ENCODE data around the gene FAM3C.

Gene FAM3C

DNA sequence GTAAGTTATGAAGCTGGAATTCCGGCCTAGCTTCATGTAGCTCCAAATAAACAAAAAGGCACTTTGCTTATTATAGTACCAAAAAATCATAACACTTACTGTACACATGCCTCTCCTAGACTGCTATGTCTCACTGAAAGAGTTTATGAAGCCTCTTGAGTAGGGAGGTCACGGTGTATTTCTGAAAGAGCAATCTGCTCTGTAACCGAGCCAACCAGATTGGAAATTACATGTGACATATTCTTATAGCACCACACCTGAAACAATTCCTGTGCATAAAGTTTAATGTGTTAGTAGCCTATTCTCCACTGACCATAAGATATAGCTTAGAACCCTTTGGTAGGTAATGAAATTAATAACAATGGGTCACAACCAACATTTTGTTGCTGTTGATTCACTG is 1.3 kb upstream of the FAM3C start:
- peaks cover 2% of the 10 kb centered on the region for H3K9me3 Mint-ChIP-seq
- peaks cover 22% of the 10 kb centered on the region for H3K36me3 Mint-ChIP-seq (ENCODE audit: low read depth)
- no peak for DNase-seq
- peaks cover 27% of the 10 kb centered on the region for H3K4me1 Mint-ChIP-seq (ENCODE audit: low read depth)
- H3K27ac Mint-ChIP-seq = no peak overlapping the region
- no peak overlapping the region for H3K4me3 Mint-ChIP-seq
- no peaks in the 10 kb centered on the region for H3K27me3 Mint-ChIP-seq

DNA sequence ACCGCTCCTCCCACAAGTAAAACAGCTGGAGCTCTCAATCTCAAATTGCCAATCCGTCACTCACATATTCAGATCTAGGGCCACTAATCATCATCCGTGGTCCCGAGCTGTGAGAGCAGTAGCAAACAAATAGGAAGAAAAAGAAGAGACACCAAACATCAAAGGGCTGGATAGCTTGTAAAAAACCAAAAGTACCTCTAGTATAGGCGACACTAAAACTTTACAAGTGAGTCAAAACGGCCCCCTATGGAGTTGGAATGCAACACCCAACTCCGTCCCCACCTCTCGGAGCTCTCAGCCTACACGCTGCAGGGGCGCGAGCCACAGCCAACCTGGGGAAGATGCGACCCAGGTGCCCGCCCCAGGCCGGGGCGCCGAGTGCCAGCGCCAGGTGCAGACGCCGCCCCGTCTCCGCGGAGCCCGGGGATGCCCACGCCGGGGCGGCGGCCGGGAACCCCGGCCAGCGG is 581 bp downstream of the FAM3C start:
- peaks cover 2% of the 10 kb centered on the region for H3K9me3 Mint-ChIP-seq
- peak overlapping the region; percentile 94 for H3K27ac Mint-ChIP-seq
- H3K36me3 Mint-ChIP-seq (ENCODE audit: low read depth) = peaks cover 33% of the 10 kb centered on the region

DNA sequence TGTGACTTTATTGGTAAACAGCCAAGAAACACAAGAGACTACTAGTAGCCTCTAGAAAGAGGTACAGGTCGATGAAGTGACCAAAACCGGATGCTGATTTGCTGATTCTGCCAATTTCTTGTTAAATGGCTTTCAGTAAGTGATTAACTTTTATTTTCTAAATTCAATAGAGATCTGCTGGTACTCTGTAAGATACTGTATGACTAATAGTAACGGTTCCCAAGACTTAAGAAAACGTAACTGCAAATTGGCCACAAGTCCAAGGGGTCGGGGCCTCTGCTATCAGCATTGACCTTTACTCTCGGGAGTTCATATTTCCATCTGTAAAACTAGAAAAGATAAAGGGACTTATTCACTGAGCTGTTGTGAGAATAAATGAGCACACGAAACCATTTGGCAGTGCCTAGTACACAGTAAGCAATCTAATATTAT is 1.4 kb downstream of the FAM3C start:
- peaks cover 51% of the 10 kb centered on the region for H3K4me1 Mint-ChIP-seq (ENCODE audit: low read depth)
- no peak for DNase-seq

More for the DNA sequence above, 581 bp downstream of the FAM3C start:
- Mint-ChIP-seq H3K27me3 (no peaks in the 10 kb centered on the region), H3K4me1 (ENCODE audit: low read depth) (peaks cover 43% of the 10 kb centered on the region), H3K4me3 (peak overlapping the region; percentile 89)
- DNase-seq = no peak

DNA sequence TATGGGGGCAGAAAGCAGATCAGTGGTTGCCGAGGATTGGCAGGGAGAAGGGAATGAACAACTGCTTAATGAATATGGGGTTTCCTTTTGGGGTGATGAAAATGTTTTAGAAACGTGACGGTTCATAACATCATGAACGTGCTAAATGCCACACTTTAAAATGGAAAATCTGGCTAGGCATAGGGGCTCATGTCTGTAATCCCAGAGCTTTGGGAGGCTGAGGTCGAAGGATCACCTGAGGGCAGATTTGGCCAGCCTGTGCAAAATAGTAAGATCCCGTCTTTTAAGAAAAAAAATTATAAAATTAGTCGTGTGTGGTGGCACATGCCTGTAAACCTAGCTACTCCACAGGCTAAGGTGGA is 3.1 kb downstream of the FAM3C start:
- Mint-ChIP-seq H3K36me3 (ENCODE audit: low read depth) (peaks cover 34% of the 10 kb centered on the region), H3K9me3 (peaks cover 2% of the 10 kb centered on the region), H3K4me1 (ENCODE audit: low read depth) (peaks cover 68% of the 10 kb centered on the region), H3K4me3 (no peak overlapping the region), H3K27me3 (no peaks in the 10 kb centered on the region), H3K27ac (no peak overlapping the region)
- no peak for DNase-seq

More for the DNA sequence above, 1.4 kb downstream of the FAM3C start:
- Mint-ChIP-seq H3K4me3 (peak overlapping the region; percentile 61), H3K9me3 (peaks cover 2% of the 10 kb centered on the region), H3K27ac (peak overlapping the region; percentile 20), H3K27me3 (no peaks in the 10 kb centered on the region), H3K36me3 (ENCODE audit: low read depth) (peaks cover 33% of the 10 kb centered on the region)

DNA sequence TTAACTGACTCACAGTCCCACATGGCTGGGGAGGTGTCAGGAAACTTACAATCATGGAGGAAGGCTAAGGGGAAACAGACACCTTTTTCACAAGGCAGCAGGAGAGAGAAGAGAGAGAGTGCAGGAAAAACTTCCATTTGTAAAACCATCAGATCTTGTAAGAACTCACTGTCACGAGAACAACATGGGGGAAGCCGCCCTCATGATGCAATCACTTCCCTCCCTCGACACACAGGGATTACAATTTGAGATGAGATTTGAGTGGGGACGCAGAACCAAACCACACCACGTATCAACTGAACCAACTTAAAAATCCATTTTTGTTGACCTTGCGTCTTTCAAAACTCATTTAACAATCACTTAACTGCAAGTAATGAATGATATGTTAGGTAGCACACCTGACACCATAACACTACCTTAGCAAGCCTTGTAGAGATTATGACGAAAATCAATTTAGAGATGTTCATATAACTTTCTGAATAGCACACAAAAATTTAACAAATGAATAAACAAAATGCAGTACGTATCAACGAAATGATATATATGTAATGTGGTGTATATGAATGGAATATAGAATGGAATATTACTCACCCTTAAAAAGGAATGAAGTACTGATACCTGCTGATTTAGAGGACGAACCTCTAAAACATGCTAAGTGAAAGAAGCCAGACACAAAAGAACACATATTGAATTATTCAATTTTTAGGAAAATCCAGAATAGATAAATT is 3.7 kb downstream of the FAM3C start:
- Mint-ChIP-seq H3K27ac (no peak overlapping the region), H3K36me3 (ENCODE audit: low read depth) (peaks cover 34% of the 10 kb centered on the region), H3K27me3 (no peaks in the 10 kb centered on the region), H3K9me3 (peaks cover 2% of the 10 kb centered on the region), H3K4me1 (ENCODE audit: low read depth) (peaks cover 71% of the 10 kb centered on the region), H3K4me3 (no peak overlapping the region)
- DNase-seq = no peak

DNA sequence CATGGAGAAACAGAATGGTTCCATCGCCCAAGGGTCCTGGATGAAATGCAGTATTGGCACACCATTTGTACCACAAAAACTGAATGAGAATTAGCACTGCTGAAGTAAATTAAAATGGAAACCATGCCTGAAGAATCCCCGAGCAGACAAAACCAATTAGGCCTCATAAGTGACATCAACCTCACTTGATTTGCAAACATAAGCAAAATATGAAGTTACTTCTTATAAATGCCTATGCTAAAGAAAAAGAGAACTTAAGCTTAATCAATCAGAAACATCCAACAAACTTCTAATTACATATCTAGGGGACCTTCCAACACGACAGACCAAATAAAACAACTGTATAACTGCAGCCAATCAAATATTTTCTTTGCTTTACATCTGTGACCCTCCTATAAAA is 4.4 kb downstream of the FAM3C start:
- DNase-seq = no peak
- Mint-ChIP-seq H3K36me3 (ENCODE audit: low read depth) (peaks cover 38% of the 10 kb centered on the region), H3K4me1 (ENCODE audit: low read depth) (peaks cover 74% of the 10 kb centered on the region), H3K27me3 (no peaks in the 10 kb centered on the region), H3K9me3 (peaks cover 2% of the 10 kb centered on the region), H3K27ac (no peak overlapping the region), H3K4me3 (no peak overlapping the region)

DNA sequence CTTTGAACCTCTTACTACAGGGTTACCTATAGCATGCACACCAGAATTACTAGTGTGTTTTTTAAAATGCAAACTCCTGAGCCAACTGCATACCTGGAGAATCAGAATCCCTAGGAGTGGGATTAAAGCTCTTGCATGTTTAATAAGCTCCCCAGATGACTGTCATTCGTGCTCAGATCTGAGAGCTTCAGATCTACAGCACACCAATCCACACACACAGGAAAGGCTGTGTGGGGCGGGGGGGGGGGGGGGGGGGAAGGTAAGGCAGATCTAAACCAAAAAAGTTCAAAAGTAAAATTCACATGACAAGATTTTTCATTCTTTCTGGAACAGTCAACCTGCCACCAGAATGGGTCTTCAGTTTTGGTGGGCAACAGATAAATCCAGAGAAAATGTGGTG is 5.5 kb downstream of the FAM3C start:
- Mint-ChIP-seq H3K27me3 (no peaks in the 10 kb centered on the region), H3K27ac (no peak overlapping the region), H3K4me1 (ENCODE audit: low read depth) (peaks cover 81% of the 10 kb centered on the region), H3K9me3 (peaks cover 2% of the 10 kb centered on the region), H3K36me3 (ENCODE audit: low read depth) (peaks cover 35% of the 10 kb centered on the region), H3K4me3 (no peak overlapping the region)
- no peak for DNase-seq

DNA sequence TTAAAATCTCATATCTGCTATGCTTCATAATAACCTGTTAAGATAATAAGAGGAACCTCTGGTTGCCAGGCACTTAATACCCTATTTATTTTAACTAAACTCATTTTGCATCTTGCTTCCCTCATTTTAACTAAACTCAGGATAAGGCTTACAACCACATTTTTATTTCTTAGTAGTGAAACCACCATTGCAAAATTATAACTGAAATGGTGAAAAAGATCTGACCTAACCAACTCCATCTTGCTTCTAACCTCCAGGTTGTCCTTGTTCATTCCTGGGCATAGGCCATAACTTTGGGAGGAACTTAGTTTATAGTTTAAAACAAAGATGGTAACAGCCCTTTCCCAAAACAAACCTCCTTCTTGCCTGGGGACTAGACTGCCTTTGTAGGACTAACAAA is 6.0 kb downstream of the FAM3C start:
- peaks cover 86% of the 10 kb centered on the region for H3K4me1 Mint-ChIP-seq (ENCODE audit: low read depth)
- peaks cover 2% of the 10 kb centered on the region for H3K9me3 Mint-ChIP-seq
- no peak for DNase-seq
- no peak overlapping the region for H3K27ac Mint-ChIP-seq
- H3K36me3 Mint-ChIP-seq (ENCODE audit: low read depth) = peaks cover 33% of the 10 kb centered on the region
- H3K27me3 Mint-ChIP-seq = no peaks in the 10 kb centered on the region
- H3K4me3 Mint-ChIP-seq = no peak overlapping the region

DNA sequence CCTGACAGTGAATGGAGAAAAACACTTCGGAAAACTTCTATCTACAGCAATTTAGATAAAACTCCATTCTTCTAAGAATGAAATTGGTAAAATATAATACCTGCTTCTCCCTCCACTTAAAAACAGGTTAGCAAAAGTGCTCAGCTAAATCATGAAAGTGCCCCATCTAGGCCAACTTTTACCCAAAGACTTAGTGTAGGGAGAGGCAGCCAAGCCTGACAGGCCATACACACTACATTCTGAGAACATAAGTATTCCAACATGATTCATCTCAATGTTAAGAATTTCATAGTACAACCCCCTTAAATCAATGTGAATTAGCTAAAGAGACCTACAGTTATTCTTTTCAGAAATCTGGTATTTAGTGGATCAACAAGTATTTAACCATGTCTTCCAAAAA is 7.2 kb downstream of the FAM3C start:
- Mint-ChIP-seq H3K27me3 (no peaks in the 10 kb centered on the region), H3K4me3 (no peak overlapping the region), H3K36me3 (ENCODE audit: low read depth) (peaks cover 29% of the 10 kb centered on the region), H3K27ac (no peak overlapping the region), H3K4me1 (ENCODE audit: low read depth) (peaks cover 88% of the 10 kb centered on the region), H3K9me3 (peaks cover 2% of the 10 kb centered on the region)
- DNase-seq = no peak

DNA sequence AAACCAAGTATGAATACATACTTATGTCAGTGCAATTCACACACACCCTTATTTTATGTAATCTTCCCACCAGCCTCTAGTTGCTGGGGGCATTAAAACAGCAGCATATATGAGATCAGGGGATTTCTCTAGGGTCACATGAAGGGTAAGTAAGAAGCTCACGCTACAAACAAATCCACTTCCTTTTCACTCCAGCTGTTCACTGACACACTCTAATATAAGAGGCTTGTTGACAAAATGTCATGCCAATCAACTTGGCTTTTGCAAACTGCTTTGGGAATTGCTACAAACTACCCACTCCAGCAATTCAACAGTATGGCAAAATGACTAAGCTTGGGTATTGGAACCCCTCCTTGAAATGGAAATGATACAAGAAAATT is 10.3 kb downstream of the FAM3C start:
- Mint-ChIP-seq H3K27ac (no peak overlapping the region), H3K27me3 (no peaks in the 10 kb centered on the region), H3K4me3 (no peak overlapping the region), H3K9me3 (no peaks in the 10 kb centered on the region), H3K4me1 (ENCODE audit: low read depth) (peaks cover 80% of the 10 kb centered on the region), H3K36me3 (ENCODE audit: low read depth) (peaks cover 35% of the 10 kb centered on the region)
- DNase-seq = no peak

DNA sequence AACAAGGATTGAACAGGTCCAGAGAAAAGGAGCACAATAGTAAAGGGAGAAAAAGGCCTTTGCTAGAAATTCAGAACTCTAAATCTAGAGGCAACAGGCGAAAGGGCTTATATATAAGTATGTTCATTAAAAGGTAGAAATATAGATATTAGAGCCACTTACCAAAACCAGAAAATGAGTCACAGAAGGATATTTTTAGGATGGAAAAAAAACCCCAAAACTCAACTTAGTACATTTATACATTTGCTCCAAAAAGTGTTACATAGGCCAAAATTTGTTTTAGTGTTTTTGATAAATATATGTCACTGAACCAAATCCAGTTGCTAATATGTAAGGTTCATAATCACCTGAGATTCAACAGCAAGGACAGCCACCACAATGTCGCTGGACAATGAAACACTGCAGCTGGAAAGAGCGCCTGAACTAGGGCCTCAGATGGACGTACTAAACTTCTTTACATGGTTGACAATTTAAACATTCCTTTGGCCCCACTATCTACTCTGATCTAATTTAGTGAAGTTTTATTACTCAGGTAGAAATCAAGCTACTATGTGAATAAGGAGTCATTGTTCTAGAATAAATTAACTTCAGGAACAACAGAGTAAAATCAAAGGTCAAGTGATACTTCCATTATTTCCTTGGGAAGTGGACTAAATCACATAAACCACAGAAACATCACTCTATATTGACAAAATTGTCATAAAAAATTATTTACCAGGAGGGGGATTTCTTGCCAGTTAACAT is 10.9 kb downstream of the FAM3C start:
- Mint-ChIP-seq H3K27ac (no peak overlapping the region), H3K9me3 (no peaks in the 10 kb centered on the region), H3K27me3 (no peaks in the 10 kb centered on the region), H3K4me3 (no peak overlapping the region), H3K36me3 (ENCODE audit: low read depth) (peaks cover 38% of the 10 kb centered on the region), H3K4me1 (ENCODE audit: low read depth) (peaks cover 77% of the 10 kb centered on the region)
- DNase-seq = no peak

DNA sequence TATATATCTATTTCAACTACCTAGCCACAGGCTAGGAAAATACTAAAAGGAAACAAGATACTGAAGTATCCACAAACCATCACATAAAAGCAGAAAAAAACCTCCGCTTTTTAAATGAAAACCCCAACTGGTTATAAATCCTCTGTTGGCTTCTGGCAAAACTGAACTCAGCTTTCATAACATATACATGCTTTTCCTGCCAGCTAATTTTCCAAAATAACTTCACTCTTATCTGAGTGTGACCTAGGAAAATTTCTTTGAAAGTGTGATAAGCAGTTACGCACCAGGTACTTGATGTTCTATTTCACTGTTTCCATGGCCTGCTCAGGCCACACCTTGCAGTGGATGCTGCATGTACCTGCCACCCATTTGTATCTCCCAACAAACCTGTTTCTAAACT is 11.8 kb downstream of the FAM3C start:
- Mint-ChIP-seq H3K27ac (peak overlapping the region; percentile 66), H3K36me3 (ENCODE audit: low read depth) (peaks cover 48% of the 10 kb centered on the region), H3K9me3 (no peaks in the 10 kb centered on the region), H3K4me1 (ENCODE audit: low read depth) (peaks cover 72% of the 10 kb centered on the region), H3K4me3 (peak overlapping the region; percentile 12), H3K27me3 (no peaks in the 10 kb centered on the region)
- DNase-seq = no peak

DNA sequence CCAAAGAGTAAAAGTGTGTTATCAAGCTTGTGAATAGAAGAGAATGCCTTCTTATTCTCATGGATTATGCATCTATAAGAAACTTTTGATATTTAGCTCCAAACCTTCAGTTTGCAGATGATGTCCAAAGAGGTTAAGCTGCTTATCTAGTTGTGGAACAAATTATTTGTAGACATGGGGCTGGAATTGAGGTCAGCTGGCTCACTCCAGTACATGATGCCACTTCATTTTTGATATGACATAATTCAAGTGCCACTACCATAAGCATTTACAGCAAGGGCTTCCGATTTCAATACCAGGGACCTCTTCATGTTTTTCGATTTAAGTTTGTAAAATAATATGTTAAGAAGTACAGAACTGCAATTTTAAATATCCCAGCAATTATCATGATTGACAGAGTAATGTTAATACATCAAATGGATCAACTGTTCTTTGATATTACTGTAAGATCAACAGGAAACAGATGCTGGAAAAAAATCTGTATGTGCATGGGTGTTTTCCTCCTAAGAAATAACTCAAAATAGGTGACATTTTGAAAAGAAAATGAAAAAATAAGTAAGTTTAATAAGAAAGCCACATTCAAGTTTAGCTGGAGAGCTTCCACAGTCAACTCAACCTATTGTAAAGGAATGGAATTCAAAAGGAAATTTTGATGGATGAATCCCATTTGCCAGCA is 12.7 kb downstream of the FAM3C start:
- no peaks in the 10 kb centered on the region for H3K9me3 Mint-ChIP-seq
- no peaks in the 10 kb centered on the region for H3K27me3 Mint-ChIP-seq
- no peak overlapping the region for H3K4me3 Mint-ChIP-seq
- no peak overlapping the region for H3K27ac Mint-ChIP-seq
- DNase-seq = no peak
- H3K4me1 Mint-ChIP-seq (ENCODE audit: low read depth) = peaks cover 63% of the 10 kb centered on the region
- peaks cover 52% of the 10 kb centered on the region for H3K36me3 Mint-ChIP-seq (ENCODE audit: low read depth)

DNA sequence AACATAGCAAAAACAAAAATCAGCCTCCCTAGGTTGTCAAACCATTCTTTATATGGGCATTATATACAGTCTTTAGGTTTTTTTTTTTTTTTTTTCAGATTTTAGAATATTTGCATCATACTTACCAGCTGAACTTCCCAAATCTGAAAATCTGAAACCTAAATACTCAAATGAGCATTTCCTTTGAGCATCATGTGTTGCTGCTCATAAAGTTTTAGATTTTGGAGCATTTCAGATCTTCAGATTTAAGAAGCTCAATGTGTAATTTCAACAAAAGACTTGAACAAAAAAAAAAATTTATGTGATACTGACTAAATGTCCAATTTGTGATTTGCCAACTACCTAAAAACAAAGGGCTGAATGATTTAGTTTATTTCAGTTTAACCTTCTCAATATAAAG is 13.6 kb downstream of the FAM3C start:
- no peak for DNase-seq
- H3K4me3 Mint-ChIP-seq = no peak overlapping the region
- no peaks in the 10 kb centered on the region for H3K9me3 Mint-ChIP-seq
- H3K27me3 Mint-ChIP-seq = no peaks in the 10 kb centered on the region
- H3K36me3 Mint-ChIP-seq (ENCODE audit: low read depth) = peaks cover 61% of the 10 kb centered on the region
- H3K4me1 Mint-ChIP-seq (ENCODE audit: low read depth) = peaks cover 57% of the 10 kb centered on the region
- H3K27ac Mint-ChIP-seq = no peak overlapping the region

DNA sequence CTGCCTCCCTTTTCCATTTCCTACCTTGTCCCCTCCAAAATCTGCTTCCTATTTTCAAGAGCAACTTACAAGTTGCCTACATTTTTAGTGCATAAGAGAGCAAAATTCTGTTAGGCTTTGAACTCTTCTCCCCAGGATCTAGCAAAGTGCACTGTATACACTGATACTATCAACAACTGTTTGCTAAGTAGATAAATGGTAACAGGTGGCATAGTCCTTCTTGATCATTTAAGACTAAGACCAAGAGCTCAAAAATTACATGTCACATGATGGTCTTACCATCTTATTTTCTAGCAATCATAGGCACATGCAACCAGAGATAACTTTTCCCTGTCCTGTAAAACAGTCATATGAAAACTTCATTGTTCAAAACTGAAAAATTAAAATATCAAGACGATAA is 16.2 kb downstream of the FAM3C start:
- Mint-ChIP-seq H3K4me3 (no peak overlapping the region), H3K27ac (no peak overlapping the region), H3K4me1 (ENCODE audit: low read depth) (peaks cover 44% of the 10 kb centered on the region), H3K9me3 (no peaks in the 10 kb centered on the region), H3K36me3 (ENCODE audit: low read depth) (peaks cover 82% of the 10 kb centered on the region), H3K27me3 (no peaks in the 10 kb centered on the region)
- no peak for DNase-seq
